ENCODE results near the gene ARHGAP11A.

ARHGAP11A gene

DNA sequence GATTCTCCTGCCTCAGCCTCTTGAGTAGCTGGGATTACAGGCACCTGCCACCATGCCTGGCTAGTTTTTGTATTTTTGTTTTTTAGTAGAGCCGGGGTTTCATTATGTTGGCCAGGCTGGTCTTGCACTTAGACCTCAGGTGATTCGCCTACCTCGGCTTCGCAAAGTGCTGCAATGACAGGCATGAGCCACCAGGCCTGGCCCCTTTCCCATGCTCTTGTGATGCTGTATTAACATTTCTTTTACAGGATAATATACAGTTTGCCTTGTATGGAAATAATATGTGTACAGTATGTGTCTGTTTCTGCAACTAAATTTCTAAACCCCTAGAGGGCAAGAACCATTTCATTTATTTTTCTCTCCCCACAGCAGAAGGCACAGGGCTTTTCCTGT lies 64.0 kb downstream of the ARHGAP11A start:
- H3K36me3 Mint-ChIP-seq (ENCODE audit: low read depth) = no peaks in the 10 kb centered on the region
- H3K27me3 Mint-ChIP-seq (ENCODE audit: low read depth) = peaks cover 3% of the 10 kb centered on the region

DNA sequence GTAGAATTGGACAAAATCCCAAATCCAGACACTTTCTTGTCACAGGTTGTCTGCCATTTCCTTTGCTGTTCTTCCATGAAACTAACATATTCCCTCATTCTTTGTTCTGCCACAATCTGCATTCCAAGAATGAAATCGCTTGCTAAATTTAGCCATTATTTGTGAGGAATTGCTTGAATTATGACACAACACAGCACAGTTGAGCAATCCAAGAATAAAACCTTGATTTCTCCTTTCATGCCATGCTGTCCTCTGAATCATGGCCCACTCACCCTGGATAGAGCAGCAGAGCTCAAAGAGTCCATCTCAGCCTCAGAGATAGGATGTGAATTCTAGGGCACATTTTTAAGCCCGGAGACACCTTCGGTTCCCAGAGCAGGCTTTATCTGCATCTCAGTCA lies 67.3 kb downstream of the ARHGAP11A start:
- Mint-ChIP-seq H3K36me3 (ENCODE audit: low read depth) (peaks cover 4% of the 10 kb centered on the region), H3K4me3 (no peak overlapping the region)
- TF ChIP-seq, protein P1, sequence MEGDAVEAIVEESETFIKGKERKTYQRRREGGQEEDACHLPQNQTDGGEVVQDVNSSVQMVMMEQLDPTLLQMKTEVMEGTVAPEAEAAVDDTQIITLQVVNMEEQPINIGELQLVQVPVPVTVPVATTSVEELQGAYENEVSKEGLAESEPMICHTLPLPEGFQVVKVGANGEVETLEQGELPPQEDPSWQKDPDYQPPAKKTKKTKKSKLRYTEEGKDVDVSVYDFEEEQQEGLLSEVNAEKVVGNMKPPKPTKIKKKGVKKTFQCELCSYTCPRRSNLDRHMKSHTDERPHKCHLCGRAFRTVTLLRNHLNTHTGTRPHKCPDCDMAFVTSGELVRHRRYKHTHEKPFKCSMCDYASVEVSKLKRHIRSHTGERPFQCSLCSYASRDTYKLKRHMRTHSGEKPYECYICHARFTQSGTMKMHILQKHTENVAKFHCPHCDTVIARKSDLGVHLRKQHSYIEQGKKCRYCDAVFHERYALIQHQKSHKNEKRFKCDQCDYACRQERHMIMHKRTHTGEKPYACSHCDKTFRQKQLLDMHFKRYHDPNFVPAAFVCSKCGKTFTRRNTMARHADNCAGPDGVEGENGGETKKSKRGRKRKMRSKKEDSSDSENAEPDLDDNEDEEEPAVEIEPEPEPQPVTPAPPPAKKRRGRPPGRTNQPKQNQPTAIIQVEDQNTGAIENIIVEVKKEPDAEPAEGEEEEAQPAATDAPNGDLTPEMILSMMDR (IDR thresholded peaks at IDR 0.05; ENCODE audit: unreplicated experiment in 3 of 3) = no peak

More for the DNA sequence above, 64.0 kb downstream of the ARHGAP11A start:
- H3K4me1 Mint-ChIP-seq = peaks cover 17% of the 10 kb centered on the region
- H3K27ac Mint-ChIP-seq = no peak overlapping the region
- TF ChIP-seq, protein P1 (IDR thresholded peaks at IDR 0.05; ENCODE audit: unreplicated experiment in 3 of 3) = no peak
- no peak overlapping the region for H3K4me3 Mint-ChIP-seq
- H3K9me3 Mint-ChIP-seq = no peaks in the 10 kb centered on the region

DNA sequence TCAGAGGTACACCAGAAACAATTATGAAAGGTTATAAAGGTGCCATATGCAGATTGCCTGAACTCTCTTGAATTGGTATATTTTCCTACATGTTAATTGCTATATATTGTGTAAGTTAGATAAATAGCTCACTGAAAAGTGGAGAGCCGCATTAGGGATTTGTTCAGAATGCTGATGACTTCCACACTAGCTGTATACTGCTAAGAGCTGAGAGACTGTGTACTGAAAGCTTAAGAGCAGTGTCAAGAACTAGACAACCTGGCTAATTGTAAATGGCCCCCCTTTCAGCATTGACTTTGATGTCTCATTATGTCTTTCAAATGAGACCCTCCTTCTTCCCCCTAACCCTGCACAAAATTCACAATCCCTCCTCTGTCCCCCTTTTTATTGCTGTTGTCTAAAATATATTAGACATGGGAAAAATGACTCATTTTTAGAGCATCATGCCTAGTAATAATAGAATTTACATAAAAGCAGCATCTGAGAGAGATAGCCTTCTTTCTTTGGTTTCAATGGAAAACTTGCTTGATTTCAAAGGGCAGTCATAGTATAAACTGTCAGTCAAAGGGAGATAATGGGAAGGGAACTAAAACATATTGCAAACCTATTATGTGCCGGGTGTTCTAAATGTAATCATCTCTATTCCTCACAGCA lies 67.8 kb downstream of the ARHGAP11A start:
- H3K27me3 Mint-ChIP-seq (ENCODE audit: low read depth) = peaks cover 4% of the 10 kb centered on the region
- H3K4me1 Mint-ChIP-seq = no peaks in the 10 kb centered on the region
- TF ChIP-seq, protein P1 (IDR thresholded peaks at IDR 0.05; ENCODE audit: unreplicated experiment in 3 of 3) = no peak
- no peak overlapping the region for H3K4me3 Mint-ChIP-seq
- no peak overlapping the region for H3K27ac Mint-ChIP-seq
- H3K9me3 Mint-ChIP-seq = no peaks in the 10 kb centered on the region
- peaks cover 4% of the 10 kb centered on the region for H3K36me3 Mint-ChIP-seq (ENCODE audit: low read depth)

More for the DNA sequence above, 67.3 kb downstream of the ARHGAP11A start:
- H3K27ac Mint-ChIP-seq = no peak overlapping the region
- H3K9me3 Mint-ChIP-seq = no peaks in the 10 kb centered on the region
- H3K27me3 Mint-ChIP-seq (ENCODE audit: low read depth) = peaks cover 4% of the 10 kb centered on the region
- peaks cover 3% of the 10 kb centered on the region for H3K4me1 Mint-ChIP-seq

GRCh38 chr15:32683906-32684584 lies 68.7 kb downstream of the ARHGAP11A start:
- H3K27me3 Mint-ChIP-seq (ENCODE audit: low read depth) = peaks cover 4% of the 10 kb centered on the region

GRCh38 chr15:32685576-32685975 lies 70.3 kb downstream of the ARHGAP11A start:
- Mint-ChIP-seq H3K27me3 (ENCODE audit: low read depth) (peaks cover 4% of the 10 kb centered on the region), H3K4me1 (no peaks in the 10 kb centered on the region), H3K27ac (no peak overlapping the region), H3K36me3 (ENCODE audit: low read depth) (peaks cover 4% of the 10 kb centered on the region), H3K4me3 (no peak overlapping the region), H3K9me3 (no peaks in the 10 kb centered on the region)
- TF ChIP-seq, protein P1 (IDR thresholded peaks at IDR 0.05; ENCODE audit: unreplicated experiment in 3 of 3) = no peak

More at GRCh38 chr15:32683906-32684584, 68.7 kb downstream of the ARHGAP11A start:
- TF ChIP-seq, protein P1 (IDR thresholded peaks at IDR 0.05; ENCODE audit: unreplicated experiment in 3 of 3) = no peak
- Mint-ChIP-seq H3K4me1 (no peaks in the 10 kb centered on the region), H3K27ac (no peak overlapping the region), H3K4me3 (no peak overlapping the region), H3K36me3 (ENCODE audit: low read depth) (peaks cover 4% of the 10 kb centered on the region), H3K9me3 (no peaks in the 10 kb centered on the region)
